Activated naive CD4-positive, alpha-beta T cell treated with anti-CD3 and anti-CD28 coated beads, Interleukin-2, amount 10 ng/mL, durations not matched to agents 7 days and 5 days (primary cell): Measurements from ENCODE around the gene PRRX2.

Source experiments
- CTCF ChIA-PET: fragments of 350-600 bp; sonication (Branson Sonifier 250); formaldehyde crosslinking; loops from one replicate; lab custom pipeline; 2021; ENCODE audit warnings: antibody characterized with exemption; lab: Charles Lee
- DNase-seq: peaks from one replicate; pipeline ENCODE4 v3.0.0-alpha.2; 2020
- H3K27ac Mint-ChIP-seq: one replicate; pipeline ENCODE4 v1.8.0; 2021; ENCODE audit warnings: mild to moderate bottlenecking, moderate library complexity, mixed read lengths
- H3K27me3 Mint-ChIP-seq: one replicate; pipeline ENCODE4 v1.8.0; 2021; ENCODE audit warnings: mild to moderate bottlenecking, mixed read lengths
- H3K36me3 Mint-ChIP-seq: one replicate; pipeline ENCODE4 v1.8.0; 2021; ENCODE audit warnings: mixed read lengths
- H3K4me1 Mint-ChIP-seq: one replicate; pipeline ENCODE4 v1.8.0; 2021; ENCODE audit warnings: mixed read lengths
- H3K4me3 Mint-ChIP-seq: one replicate; pipeline ENCODE4 v1.8.0; 2021; ENCODE audit warnings: mild to moderate bottlenecking, moderate library complexity, mixed read lengths
- H3K9me3 Mint-ChIP-seq: one replicate; pipeline ENCODE4 v1.8.0; 2021; ENCODE audit warnings: mixed read lengths

PRRX2 gene

GRCh38 chr9:129701549-129701948 is 36.1 kb downstream of the PRRX2 start:
- Mint-ChIP-seq H3K27me3 (peaks cover 83% of the 10 kb centered on the region), H3K4me3 (no peak overlapping the region), H3K9me3 (no peaks in the 10 kb centered on the region), H3K36me3 (peaks cover 1% of the 10 kb centered on the region), H3K27ac (no peak overlapping the region), H3K4me1 (peaks cover 3% of the 10 kb centered on the region)
- CTCF ChIA-PET: interaction anchor here (0.5 to 0.6 kb wide), 3 partner anchors 29 to 1407 kb away, joined by 3 read pairs; no protein-coding TSS in a partner anchor
- DNase-seq: no peak

- H3K27ac Mint-ChIP-seq: peak overlapping the region; percentile 43
- H3K36me3 Mint-ChIP-seq: no peaks in the 10 kb centered on the region
- no peak for DNase-seq
- H3K4me3 Mint-ChIP-seq: no peak overlapping the region
- peaks cover 70% of the 10 kb centered on the region for H3K27me3 Mint-ChIP-seq
- no peaks in the 10 kb centered on the region for H3K9me3 Mint-ChIP-seq
- no peaks in the 10 kb centered on the region for H3K4me1 Mint-ChIP-seq
- CTCF ChIA-PET: no interaction called here
These were observed 37.4 kb downstream of the PRRX2 start for GRCh38 chr9:129702589-129703520.

DNA sequence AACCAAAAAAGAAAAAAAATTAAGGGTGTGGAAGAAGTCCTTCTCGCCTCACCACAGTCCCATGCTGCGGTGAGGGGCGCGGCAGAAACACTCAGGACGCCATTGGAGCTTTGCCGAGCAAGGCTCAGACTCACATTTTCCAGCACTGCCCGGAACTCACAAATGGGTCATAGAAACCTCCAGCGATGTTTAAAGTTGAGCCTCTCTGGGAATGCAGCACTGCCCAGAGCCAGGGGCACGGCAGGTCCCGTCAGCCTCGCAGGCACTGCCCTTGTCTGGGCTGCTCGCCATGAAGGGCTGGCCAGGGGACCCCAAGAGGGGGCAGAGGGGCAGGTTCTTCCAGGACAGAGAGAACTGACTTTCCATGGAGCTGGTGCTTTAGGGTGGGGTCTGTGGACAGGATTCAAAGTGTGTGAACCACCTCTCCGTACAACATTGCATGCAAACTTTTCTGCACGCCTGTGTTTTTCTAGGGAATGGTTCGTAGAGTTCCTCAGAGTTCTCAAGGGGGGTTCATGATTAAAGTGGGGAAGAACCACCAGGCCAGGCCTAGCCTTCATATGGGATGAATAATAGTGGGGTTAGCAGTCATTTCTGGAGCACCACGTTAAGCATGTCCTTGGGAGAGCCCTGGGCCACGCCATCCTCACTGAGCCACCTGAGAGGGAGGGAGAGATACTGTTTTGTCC is 38.4 kb downstream of the PRRX2 start:
- H3K4me1 Mint-ChIP-seq: no peaks in the 10 kb centered on the region
- no peaks in the 10 kb centered on the region for H3K9me3 Mint-ChIP-seq
- H3K4me3 Mint-ChIP-seq: no peak overlapping the region
- H3K27ac Mint-ChIP-seq: no peak overlapping the region
- DNase-seq: no peak
- H3K36me3 Mint-ChIP-seq: no peaks in the 10 kb centered on the region
- CTCF ChIA-PET: no interaction called here
- peaks cover 61% of the 10 kb centered on the region for H3K27me3 Mint-ChIP-seq

DNA sequence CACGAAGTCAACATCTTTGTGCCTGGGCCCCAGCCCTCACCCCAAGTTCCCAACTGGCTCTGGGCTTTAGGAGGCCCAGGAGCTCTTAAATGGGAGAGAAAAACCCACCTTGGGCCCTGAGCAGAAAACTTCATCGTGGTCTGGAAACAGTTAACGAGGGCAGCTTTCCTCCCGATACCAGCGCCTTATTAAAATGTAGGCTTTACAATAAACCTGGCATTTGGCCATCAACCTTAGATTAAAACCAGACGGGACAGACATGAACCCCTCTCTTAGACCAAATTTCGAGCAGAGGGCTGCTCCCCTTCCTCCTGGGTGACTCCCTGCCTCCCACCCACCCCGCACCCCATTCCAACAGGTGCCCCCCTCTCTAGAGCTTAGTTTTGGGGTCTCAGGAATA is 39.4 kb downstream of the PRRX2 start:
- H3K36me3 Mint-ChIP-seq: no peaks in the 10 kb centered on the region
- H3K9me3 Mint-ChIP-seq: no peaks in the 10 kb centered on the region
- peaks cover 60% of the 10 kb centered on the region for H3K27me3 Mint-ChIP-seq
- CTCF ChIA-PET: no interaction called here
- no peak for DNase-seq
- H3K27ac Mint-ChIP-seq: no peak overlapping the region
- H3K4me1 Mint-ChIP-seq: peaks cover under 1% of the 10 kb centered on the region
- no peak overlapping the region for H3K4me3 Mint-ChIP-seq

- Mint-ChIP-seq H3K9me3 (no peaks in the 10 kb centered on the region), H3K27me3 (peaks cover 47% of the 10 kb centered on the region), H3K4me1 (peaks cover 29% of the 10 kb centered on the region), H3K4me3 (no peak overlapping the region), H3K36me3 (no peaks in the 10 kb centered on the region), H3K27ac (no peak overlapping the region)
- CTCF ChIA-PET: no interaction called here
- DNase-seq: no peak
These were observed 43.3 kb downstream of the PRRX2 start for GRCh38 chr9:129708793-129709192.

GRCh38 chr9:129709438-129710168 is 44.2 kb downstream of the PRRX2 start:
- Mint-ChIP-seq H3K4me3 (no peak overlapping the region), H3K27ac (no peak overlapping the region), H3K4me1 (peaks cover 29% of the 10 kb centered on the region), H3K27me3 (peaks cover 44% of the 10 kb centered on the region), H3K9me3 (no peaks in the 10 kb centered on the region), H3K36me3 (no peaks in the 10 kb centered on the region)
- DNase-seq: no peak
- CTCF ChIA-PET: no interaction called here

DNA sequence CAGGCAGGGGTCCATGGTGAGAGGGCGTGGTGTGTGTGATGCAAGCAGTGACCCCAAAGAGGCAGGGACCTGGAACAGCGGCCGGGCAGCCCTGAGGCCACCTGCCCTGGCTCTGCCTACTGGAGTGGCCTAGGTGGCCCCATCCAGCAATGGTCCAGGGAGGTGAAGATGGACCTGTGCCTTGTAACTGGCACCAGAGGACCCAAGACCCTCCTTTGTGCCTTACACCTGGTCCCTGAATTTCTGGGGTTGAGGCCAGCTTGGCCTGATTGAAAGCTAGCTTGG is 44.7 kb downstream of the PRRX2 start:
- H3K27ac Mint-ChIP-seq: no peak overlapping the region
- H3K9me3 Mint-ChIP-seq: no peaks in the 10 kb centered on the region
- CTCF ChIA-PET: no interaction called here
- H3K36me3 Mint-ChIP-seq: no peaks in the 10 kb centered on the region
- peaks cover 49% of the 10 kb centered on the region for H3K27me3 Mint-ChIP-seq
- peaks cover 31% of the 10 kb centered on the region for H3K4me1 Mint-ChIP-seq
- H3K4me3 Mint-ChIP-seq: no peak overlapping the region
- DNase-seq: no peak

GRCh38 chr9:129712634-129713401 is 47.4 kb downstream of the PRRX2 start:
- H3K4me1 Mint-ChIP-seq: peaks cover 31% of the 10 kb centered on the region
- H3K36me3 Mint-ChIP-seq: no peaks in the 10 kb centered on the region
- DNase-seq: no peak
- H3K27ac Mint-ChIP-seq: no peak overlapping the region
- CTCF ChIA-PET: interaction anchor here (0.6 to 4.0 kb wide), 3 partner anchors 14 to 73 kb away, joined by 3 to 29 read pairs (median 3); no protein-coding TSS in a partner anchor
- H3K4me3 Mint-ChIP-seq: no peak overlapping the region
- no peaks in the 10 kb centered on the region for H3K9me3 Mint-ChIP-seq
- H3K27me3 Mint-ChIP-seq: peaks cover 57% of the 10 kb centered on the region

GRCh38 chr9:129713402-129713679 is 47.9 kb downstream of the PRRX2 start:
- H3K27me3 Mint-ChIP-seq: peaks cover 62% of the 10 kb centered on the region
- H3K27ac Mint-ChIP-seq: no peak overlapping the region
- no peaks in the 10 kb centered on the region for H3K36me3 Mint-ChIP-seq
- no peaks in the 10 kb centered on the region for H3K9me3 Mint-ChIP-seq
- peaks cover 31% of the 10 kb centered on the region for H3K4me1 Mint-ChIP-seq
- DNase-seq: no peak
- CTCF ChIA-PET: interaction anchor here (4.0 kb wide), 1 partner anchor 13 kb away, joined by 29 read pairs; no protein-coding TSS in a partner anchor
- H3K4me3 Mint-ChIP-seq: no peak overlapping the region

GRCh38 chr9:129714511-129715061 is 49.1 kb downstream of the PRRX2 start:
- CTCF ChIA-PET: interaction anchor here (4.0 kb wide), 1 partner anchor 12 kb away, joined by 29 read pairs; no protein-coding TSS in a partner anchor
- Mint-ChIP-seq H3K27me3 (peaks cover 56% of the 10 kb centered on the region), H3K4me1 (peaks cover 31% of the 10 kb centered on the region), H3K4me3 (no peak overlapping the region), H3K9me3 (no peaks in the 10 kb centered on the region), H3K27ac (no peak overlapping the region), H3K36me3 (no peaks in the 10 kb centered on the region)
- DNase-seq: no peak

- no peaks in the 10 kb centered on the region for H3K9me3 Mint-ChIP-seq
- H3K4me1 Mint-ChIP-seq: peaks cover 23% of the 10 kb centered on the region
- CTCF ChIA-PET: interaction anchor here (0.7 to 1.1 kb wide), 2 partner anchors 24 to 74 kb away, joined by 3 read pairs; partner anchors contain the start of gene ASB6
- peaks cover 59% of the 10 kb centered on the region for H3K27me3 Mint-ChIP-seq
- no peaks in the 10 kb centered on the region for H3K36me3 Mint-ChIP-seq
- DNase-seq: no peak
- H3K27ac Mint-ChIP-seq: no peak overlapping the region
- H3K4me3 Mint-ChIP-seq: no peak overlapping the region
These were observed 50.6 kb downstream of the PRRX2 start for GRCh38 chr9:129716091-129716490.

- H3K27me3 Mint-ChIP-seq: peaks cover 50% of the 10 kb centered on the region
- no peak overlapping the region for H3K27ac Mint-ChIP-seq
- H3K4me1 Mint-ChIP-seq: peaks cover 5% of the 10 kb centered on the region
- H3K9me3 Mint-ChIP-seq: no peaks in the 10 kb centered on the region
- no peaks in the 10 kb centered on the region for H3K36me3 Mint-ChIP-seq
- DNase-seq: no peak
- CTCF ChIA-PET: interaction anchor here (0.7 to 1.1 kb wide), 2 partner anchors 9 to 75 kb away, joined by 3 to 7 read pairs; no protein-coding TSS in a partner anchor
- H3K4me3 Mint-ChIP-seq: no peak overlapping the region
These were observed 52.5 kb downstream of the PRRX2 start for GRCh38 chr9:129717991-129718390.

GRCh38 chr9:129718647-129719046 is 53.2 kb downstream of the PRRX2 start:
- no peak overlapping the region for H3K27ac Mint-ChIP-seq
- no peak overlapping the region for H3K4me3 Mint-ChIP-seq
- H3K36me3 Mint-ChIP-seq: no peaks in the 10 kb centered on the region
- peaks cover 2% of the 10 kb centered on the region for H3K4me1 Mint-ChIP-seq
- DNase-seq: no peak
- H3K9me3 Mint-ChIP-seq: no peaks in the 10 kb centered on the region
- H3K27me3 Mint-ChIP-seq: peaks cover 45% of the 10 kb centered on the region
- CTCF ChIA-PET: interaction anchor here (1.1 kb wide), 1 partner anchor 8 kb away, joined by 7 read pairs; no protein-coding TSS in a partner anchor
